Measurements from ENCODE around the gene PIM1.

PIM1 gene

GRCh38 chr6:37138856-37139229, 31.1 kb upstream of the PIM1 start:
- DNase-seq, result no peak

DNA sequence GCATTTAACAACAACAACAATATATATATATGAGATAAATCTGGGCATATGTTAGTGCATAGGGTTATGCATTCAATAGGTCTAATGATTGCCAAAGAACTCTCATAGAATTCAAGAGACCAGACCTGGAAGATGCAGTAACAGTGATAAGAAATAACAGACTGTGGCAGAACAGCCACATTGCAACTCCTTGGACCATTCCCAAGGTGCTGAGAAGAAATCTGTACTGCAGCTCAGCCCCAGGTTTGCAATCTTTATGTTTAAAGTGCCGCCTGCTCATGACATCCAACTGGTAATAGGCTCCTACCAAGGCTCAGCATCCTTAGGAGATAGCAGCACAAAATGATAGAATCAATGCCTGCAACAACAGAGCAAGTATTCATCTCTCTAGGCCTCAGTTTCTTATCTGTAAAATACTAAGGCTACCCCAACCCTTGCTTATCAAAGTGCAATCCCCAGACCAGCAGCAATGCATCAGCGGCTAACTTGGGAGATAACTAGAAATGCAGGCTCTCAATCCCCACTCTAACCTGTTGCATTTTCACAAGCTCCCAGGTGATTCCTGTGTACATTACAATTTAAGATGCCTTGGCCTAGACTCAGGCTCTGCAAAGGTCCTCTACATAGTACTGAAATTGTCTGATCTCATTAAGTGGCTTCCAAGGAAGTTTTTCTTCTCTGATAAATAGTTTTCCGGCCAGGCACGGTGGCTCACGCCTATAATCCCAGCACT, 30.6 kb upstream of the PIM1 start:
- DNase-seq, result no peak

GRCh38 chr6:37140145-37140544, 29.8 kb upstream of the PIM1 start:
- DNase-seq, result no peak

DNA sequence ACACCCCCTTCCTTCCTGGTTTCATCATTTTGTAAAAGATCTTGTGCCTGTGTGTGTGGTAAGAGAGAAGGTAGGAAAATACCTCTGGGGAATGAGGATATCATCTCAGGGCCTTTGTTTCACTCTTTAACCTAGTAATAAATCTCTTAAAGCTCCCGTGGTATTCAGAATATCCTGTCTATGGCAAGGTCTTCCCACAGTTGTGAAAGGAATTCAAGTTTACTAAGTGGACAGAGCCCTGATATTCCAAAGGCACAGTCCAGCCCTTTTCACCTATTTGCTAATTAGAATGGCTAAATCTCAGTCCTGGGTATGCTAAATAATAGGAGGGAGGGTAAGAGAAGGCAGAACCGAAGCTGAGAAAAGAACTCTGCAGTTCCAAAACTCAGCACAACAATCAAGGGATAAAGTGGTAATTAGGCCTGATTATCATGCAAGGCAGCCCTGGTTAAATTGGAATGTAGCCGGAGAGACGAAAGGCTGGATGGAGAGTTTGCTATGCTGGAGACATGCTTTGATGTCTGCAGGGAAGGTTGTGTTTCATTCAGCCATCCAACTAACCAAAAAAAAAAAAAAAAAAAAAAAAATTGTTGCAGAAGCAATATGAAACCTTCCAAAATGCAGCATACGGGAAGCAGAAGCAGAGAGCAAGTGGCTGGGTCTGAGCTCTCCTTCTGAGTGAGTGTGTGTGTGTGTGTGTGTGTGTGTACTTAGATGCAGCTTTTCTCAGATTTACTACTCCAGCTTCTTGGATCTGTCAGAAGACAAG, 28.5 kb upstream of the PIM1 start:
- DNase-seq, result no peak

DNA sequence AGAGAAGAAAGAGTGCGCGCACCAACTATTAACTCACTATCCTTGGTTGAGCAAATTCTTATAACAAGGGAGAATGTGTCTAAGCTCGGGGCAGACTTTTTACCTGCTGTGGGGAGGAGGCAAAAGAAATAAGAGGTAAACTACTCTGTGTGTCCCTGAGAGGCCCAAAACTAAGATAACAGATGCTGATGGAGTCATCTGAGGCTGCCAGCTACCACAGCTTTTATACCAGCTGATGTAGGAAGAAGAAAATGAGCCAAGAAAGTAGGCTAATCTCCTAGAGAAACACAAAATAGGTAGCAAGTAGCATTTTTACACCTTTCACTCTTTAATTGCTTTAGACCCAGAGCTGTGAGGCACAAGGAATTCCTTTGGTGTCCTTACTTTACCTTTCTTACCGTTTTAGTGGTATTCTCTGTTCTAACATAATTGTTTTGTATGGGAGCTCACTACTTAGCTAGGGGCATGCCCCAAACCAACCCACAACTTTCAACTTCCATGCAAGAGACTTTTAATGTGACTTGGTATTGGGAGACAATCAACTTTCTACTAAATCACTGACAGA, 27.8 kb upstream of the PIM1 start:
- no peak for DNase-seq

- DNase-seq, result no peak
These were observed 26.4 kb upstream of the PIM1 start for GRCh38 chr6:37143585-37143984.

DNA sequence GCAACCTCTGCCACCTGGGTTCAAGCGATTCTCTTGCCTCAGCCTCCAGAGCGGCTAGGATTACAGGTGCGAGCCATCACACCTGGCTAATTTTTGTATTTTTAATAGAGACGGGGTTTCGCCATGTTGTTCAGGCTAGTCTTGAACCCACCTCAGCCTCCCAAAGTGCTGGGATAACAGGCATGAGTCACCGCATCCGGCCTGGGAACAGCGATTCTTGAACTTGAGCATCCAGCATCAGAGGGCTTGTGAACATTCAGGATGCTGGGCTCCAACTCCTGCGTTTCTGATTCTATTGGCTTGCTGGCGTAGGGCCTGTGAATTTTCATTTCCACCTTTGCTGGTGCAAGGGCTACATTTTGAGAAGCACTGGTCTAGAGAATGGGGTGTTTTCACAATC, 24.5 kb upstream of the PIM1 start:
- no peak for DNase-seq

DNA sequence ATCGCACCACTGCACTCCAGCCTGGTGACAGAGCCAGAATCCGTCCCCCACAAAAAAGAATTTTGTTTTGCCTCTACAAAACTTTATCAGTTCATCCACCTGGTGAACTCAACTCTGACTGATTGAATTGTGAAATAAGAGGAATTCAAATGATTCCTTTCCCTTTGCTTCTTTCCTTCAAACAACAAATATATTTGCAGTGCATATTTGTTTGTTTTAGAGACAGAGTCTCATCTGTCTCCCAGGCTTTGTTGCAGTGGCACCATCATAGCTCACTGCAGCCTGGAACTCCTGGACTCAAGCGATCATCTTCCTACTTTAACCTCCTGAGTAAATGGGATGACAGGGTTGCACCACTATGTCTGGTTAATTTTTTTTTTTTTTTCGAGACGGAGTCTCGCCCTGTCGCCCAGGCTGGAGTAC, 23.2 kb upstream of the PIM1 start:
- no peak for DNase-seq

- no peak for DNase-seq
These were observed 20.2 kb upstream of the PIM1 start for GRCh38 chr6:37149745-37150144.

- DNase-seq, result no peak
These were observed 19.6 kb upstream of the PIM1 start for GRCh38 chr6:37150314-37150713.

GRCh38 chr6:37155394-37156312, 14.3 kb upstream of the PIM1 start:
- DNase-seq, result peak; percentile 53

DNA sequence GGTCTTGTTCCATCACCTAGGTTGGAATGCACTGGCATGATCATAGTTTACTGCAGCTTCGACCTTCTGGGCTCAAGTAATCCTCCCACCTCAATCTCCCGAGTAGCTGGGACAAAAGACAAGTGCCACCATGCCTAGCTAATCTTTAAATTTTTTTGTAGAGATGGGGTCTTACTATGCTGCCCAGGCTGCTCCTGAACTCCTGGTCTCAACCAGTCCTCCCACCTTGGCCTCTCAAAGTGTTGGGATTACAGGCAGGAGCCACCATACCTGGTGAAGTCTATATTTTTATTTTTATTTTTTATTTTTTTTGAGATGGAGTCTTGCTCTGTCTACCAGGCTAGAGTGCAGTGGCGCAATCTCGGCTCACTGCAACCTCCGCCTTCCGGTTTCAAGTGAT, 11.4 kb upstream of the PIM1 start:
- DNase-seq, result no peak

DNA sequence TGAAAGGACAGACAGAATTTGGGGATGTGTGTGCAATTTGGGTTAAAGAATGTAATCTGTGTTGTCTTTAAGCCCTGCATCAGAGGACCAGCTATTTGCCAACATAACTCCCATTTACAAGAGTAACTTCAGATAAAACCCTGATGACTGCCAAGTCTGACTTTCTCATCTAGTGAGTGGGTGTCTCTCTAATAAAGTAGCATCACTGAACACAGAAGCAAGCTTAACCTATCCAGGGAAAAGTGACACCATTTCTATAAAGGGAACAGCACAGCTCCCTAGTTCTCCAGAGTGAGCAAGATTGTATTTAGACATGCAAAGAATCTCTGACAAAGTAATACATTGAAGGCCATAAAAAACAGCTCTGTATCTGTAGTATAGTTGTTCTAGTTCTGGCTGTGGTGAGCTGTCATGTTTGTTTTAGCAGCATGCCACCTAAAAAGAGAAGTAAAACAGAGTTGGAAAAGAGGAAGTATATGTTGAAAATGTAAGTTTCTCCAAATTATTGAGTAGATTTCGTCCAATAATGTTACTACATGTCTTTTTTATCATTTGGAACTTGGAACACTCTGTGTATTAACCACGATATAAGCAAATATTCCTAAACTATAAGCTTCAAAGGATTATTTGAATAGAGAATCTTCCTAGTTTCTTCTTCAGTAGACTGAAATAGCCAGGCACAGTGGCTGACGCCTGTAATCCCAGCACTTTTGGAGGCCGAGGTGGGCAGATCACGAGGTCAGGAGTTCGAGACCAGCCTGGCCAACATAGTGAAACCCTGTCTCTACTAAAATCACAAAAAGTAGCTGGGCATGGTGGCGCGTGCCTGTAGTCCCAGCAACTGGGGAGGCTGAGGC, 8.8 kb upstream of the PIM1 start:
- no peak for DNase-seq

- no peak for DNase-seq
These were observed 7.2 kb upstream of the PIM1 start for GRCh38 chr6:37162740-37163139.

- DNase-seq, result no peak
These were observed 1.7 kb upstream of the PIM1 start for GRCh38 chr6:37168163-37168758.

DNA sequence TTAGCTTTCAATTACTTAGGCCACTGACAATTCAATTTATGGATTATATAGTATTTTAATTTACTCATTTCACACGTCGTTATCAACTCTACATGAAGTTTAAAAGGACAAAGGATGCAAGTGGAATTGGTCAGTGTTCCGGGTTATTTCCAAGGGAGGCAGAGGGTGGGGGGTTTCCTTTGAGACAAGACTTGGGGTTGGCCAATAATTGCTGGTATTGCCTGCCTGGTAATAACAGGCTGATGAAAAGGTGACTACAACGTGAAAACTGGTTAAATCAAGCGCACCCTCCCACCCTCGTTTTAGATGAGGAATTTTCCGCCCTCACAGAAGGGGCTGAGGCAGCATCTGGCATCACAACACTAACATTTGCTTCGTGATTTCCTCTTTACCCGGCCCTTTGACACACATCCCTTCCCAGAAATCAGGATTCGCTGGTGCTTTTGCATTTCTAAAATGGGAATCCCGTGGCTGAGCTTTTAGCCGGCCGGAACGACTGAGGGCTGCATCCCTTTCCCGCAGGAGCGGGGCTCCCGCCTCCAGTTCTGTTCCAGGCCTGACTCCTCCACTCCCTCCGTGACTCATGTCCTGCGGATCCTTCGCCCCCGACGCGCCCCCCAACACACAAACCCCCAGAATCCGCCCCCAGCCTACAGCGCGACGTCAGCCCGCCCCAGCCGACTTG, 999 bp upstream of the PIM1 start:
- peak; percentile 38 for DNase-seq

- peak; percentile 48 for DNase-seq
These were observed 585 bp downstream of the PIM1 start for GRCh38 chr6:37170273-37171200.

DNA sequence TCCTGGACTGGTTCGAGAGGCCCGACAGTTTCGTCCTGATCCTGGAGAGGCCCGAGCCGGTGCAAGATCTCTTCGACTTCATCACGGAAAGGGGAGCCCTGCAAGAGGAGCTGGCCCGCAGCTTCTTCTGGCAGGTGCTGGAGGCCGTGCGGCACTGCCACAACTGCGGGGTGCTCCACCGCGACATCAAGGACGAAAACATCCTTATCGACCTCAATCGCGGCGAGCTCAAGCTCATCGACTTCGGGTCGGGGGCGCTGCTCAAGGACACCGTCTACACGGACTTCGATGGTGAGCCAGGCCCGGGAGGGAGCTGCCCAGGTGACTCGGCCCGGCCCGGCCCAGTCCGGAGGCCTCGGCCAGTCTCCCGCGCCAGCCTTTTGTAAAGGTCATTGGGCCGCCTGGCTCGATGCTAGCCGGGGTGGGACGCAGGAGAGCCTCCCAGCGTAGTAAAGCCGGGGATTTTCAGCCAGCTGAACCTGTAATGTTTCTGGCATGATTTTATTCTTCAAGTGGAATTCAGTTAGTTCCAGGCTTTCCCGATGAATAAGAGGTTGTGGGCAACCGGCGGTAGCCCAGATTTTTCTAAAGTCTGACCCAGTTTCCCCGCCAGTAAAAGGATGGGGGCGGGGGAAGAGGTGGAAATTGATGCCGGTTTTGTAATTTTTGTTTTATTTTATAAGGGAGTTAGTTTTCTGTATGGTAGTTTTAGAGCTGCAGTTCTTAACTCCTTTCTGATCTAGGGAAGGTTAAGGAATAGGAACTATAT, 1.4 kb downstream of the PIM1 start:
- DNase-seq, result no peak

Data from CD4-positive, alpha-beta T cell treated with Interleukin-10 for 1 hour (primary cell).